ENCODE measurements around the gene UBASH3A.

The UBASH3A gene

GRCh38 chr21:42429856-42430255 lies 26.2 kb downstream of the UBASH3A start:
- Histone ChIP-seq H3K9ac (ENCODE audit: low read length) (no peak overlapping the region), H3K79me2 (ENCODE audit: insufficient read depth, low read length) (no peaks in the 10 kb centered on the region), H3K27ac (ENCODE audit: low read depth, low read length, poor library complexity, severe bottlenecking) (no peak overlapping the region), H4K20me1 (ENCODE audit: insufficient read depth, low read length) (no peaks in the 10 kb centered on the region), H3F3A (ENCODE audit: insufficient read depth, low read length) (no peaks in the 10 kb centered on the region), H3K4me2 (ENCODE audit: low read length) (no peak overlapping the region), H3K4me3 (ENCODE audit: low read depth, low read length, poor library complexity, severe bottlenecking) (no peak overlapping the region), H3K27me3 (ENCODE audit: insufficient read depth, low read length) (peaks cover 13% of the 10 kb centered on the region; the same call in 1 of the 2 replicates), H3K9me3 (ENCODE audit: low read length) (peaks cover 7% of the 10 kb centered on the region), H3K4me1 (ENCODE audit: insufficient read depth, low read length, severe bottlenecking) (no peaks in the 10 kb centered on the region), H3K9me2 (ENCODE audit: low read depth, low read length) (no peaks in the 10 kb centered on the region), H3K36me3 (ENCODE audit: insufficient read depth, low read length) (no peaks in the 10 kb centered on the region), H2AFZ (ENCODE audit: low read length) (no peak overlapping the region)
- TF ChIP-seq EZH2 (IDR thresholded peaks at IDR 0.05; ENCODE audit: borderline replicate concordance, low read length), result no peak
- TF ChIP-seq, protein P1, sequence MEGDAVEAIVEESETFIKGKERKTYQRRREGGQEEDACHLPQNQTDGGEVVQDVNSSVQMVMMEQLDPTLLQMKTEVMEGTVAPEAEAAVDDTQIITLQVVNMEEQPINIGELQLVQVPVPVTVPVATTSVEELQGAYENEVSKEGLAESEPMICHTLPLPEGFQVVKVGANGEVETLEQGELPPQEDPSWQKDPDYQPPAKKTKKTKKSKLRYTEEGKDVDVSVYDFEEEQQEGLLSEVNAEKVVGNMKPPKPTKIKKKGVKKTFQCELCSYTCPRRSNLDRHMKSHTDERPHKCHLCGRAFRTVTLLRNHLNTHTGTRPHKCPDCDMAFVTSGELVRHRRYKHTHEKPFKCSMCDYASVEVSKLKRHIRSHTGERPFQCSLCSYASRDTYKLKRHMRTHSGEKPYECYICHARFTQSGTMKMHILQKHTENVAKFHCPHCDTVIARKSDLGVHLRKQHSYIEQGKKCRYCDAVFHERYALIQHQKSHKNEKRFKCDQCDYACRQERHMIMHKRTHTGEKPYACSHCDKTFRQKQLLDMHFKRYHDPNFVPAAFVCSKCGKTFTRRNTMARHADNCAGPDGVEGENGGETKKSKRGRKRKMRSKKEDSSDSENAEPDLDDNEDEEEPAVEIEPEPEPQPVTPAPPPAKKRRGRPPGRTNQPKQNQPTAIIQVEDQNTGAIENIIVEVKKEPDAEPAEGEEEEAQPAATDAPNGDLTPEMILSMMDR (IDR thresholded peaks at IDR 0.05; ENCODE audit: low read length), result no peak

GRCh38 chr21:42430521-42430920 lies 26.8 kb downstream of the UBASH3A start:
- Histone ChIP-seq H3K27me3 (ENCODE audit: insufficient read depth, low read length) (peaks cover 17% of the 10 kb centered on the region; the same call in 1 of the 2 replicates), H4K20me1 (ENCODE audit: insufficient read depth, low read length) (no peaks in the 10 kb centered on the region), H3K36me3 (ENCODE audit: insufficient read depth, low read length) (no peaks in the 10 kb centered on the region), H3K27ac (ENCODE audit: low read depth, low read length, poor library complexity, severe bottlenecking) (no peak overlapping the region), H3K4me2 (ENCODE audit: low read length) (no peak overlapping the region), H2AFZ (ENCODE audit: low read length) (no peak overlapping the region), H3F3A (ENCODE audit: insufficient read depth, low read length) (no peaks in the 10 kb centered on the region), H3K9me2 (ENCODE audit: low read depth, low read length) (no peaks in the 10 kb centered on the region), H3K4me3 (ENCODE audit: low read depth, low read length, poor library complexity, severe bottlenecking) (no peak overlapping the region), H3K9ac (ENCODE audit: low read length) (no peak overlapping the region), H3K9me3 (ENCODE audit: low read length) (peaks cover 7% of the 10 kb centered on the region), H3K79me2 (ENCODE audit: insufficient read depth, low read length) (no peaks in the 10 kb centered on the region), H3K4me1 (ENCODE audit: insufficient read depth, low read length, severe bottlenecking) (no peaks in the 10 kb centered on the region)
- TF ChIP-seq, protein P1 (IDR thresholded peaks at IDR 0.05; ENCODE audit: low read length), result no peak
- TF ChIP-seq EZH2 (IDR thresholded peaks at IDR 0.05; ENCODE audit: borderline replicate concordance, low read length), result no peak

DNA sequence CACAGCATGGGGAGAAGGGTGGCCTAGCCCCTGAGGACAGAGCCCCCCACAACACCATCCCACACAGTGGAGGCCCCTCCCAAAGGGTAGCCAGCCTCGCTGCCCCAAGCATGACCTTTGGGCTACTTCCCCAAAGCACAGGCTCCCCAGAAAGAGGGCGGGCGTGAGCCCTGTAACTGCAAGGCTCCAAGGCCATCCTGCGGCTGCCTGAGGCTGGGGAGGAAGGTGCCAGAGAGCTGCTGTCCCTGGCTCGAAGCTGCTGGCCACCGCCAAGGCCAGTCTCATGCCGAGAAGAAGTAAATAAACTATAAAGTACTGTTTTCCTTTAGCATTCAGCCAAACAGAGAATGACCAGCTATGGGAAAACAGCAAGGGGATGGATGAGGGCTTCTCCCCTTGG lies 27.5 kb downstream of the UBASH3A start:
- H3K4me3 ChIP-seq (ENCODE audit: low read depth, low read length, poor library complexity, severe bottlenecking), result no peak overlapping the region
- peaks cover 7% of the 10 kb centered on the region for H3K9me3 ChIP-seq (ENCODE audit: low read length)
- H3K4me2 ChIP-seq (ENCODE audit: low read length), result no peak overlapping the region
- H3K79me2 ChIP-seq (ENCODE audit: insufficient read depth, low read length), result no peaks in the 10 kb centered on the region
- no peak overlapping the region for H2AFZ ChIP-seq (ENCODE audit: low read length)
- TF ChIP-seq, protein P1 (IDR thresholded peaks at IDR 0.05; ENCODE audit: low read length), result no peak
- no peak for TF ChIP-seq EZH2 (IDR thresholded peaks at IDR 0.05; ENCODE audit: borderline replicate concordance, low read length)
- H3F3A ChIP-seq (ENCODE audit: insufficient read depth, low read length), result no peaks in the 10 kb centered on the region
- no peak overlapping the region for H3K9ac ChIP-seq (ENCODE audit: low read length)
- H3K4me1 ChIP-seq (ENCODE audit: insufficient read depth, low read length, severe bottlenecking), result no peaks in the 10 kb centered on the region
- H3K9me2 ChIP-seq (ENCODE audit: low read depth, low read length), result no peaks in the 10 kb centered on the region
- H4K20me1 ChIP-seq (ENCODE audit: insufficient read depth, low read length), result no peaks in the 10 kb centered on the region
- peaks cover 17% of the 10 kb centered on the region; the same call in 1 of the 2 replicates for H3K27me3 ChIP-seq (ENCODE audit: insufficient read depth, low read length)
- no peak overlapping the region for H3K27ac ChIP-seq (ENCODE audit: low read depth, low read length, poor library complexity, severe bottlenecking)
- H3K36me3 ChIP-seq (ENCODE audit: insufficient read depth, low read length), result no peaks in the 10 kb centered on the region
